Spinal cord (tissue), 10 donors: ENCODE measurements around the gene EIF3L. TPM values are rescaled to one million over a fixed set of nuclear protein-coding genes. Genes with fewer than 3 reads are reported as not detected.

Experiments
- DNase-seq, 6 donors: peaks; one replicate each; pipeline versions ENCODE4 v3.0.0 to v3.0.0-alpha.2; 2013 to 2015; ENCODE audit warnings: low spot score in 6 of 6, low read depth in 4 of 6
- H3K27ac ChIP-seq: one replicate; pipeline ENCODE4 v1.5.1; 2013; ENCODE audit warnings: low read depth, low read length, control low read depth
- H3K27me3 ChIP-seq: one replicate; pipeline ENCODE4 v1.6.1; 2013; ENCODE audit warnings: low read length; ENCODE audit not compliant: control insufficient read depth, insufficient read depth
- H3K36me3 ChIP-seq: one replicate; pipeline ENCODE4 v1.6.1; 2013; ENCODE audit warnings: low read length; ENCODE audit not compliant: control insufficient read depth, insufficient read depth
- H3K4me1 ChIP-seq: one replicate; pipeline ENCODE4 v1.6.1; 2013; ENCODE audit warnings: low read length; ENCODE audit not compliant: control insufficient read depth, insufficient read depth
- H3K4me3 ChIP-seq: one replicate; pipeline ENCODE4 v1.5.1; 2013; ENCODE audit warnings: low read depth, low read length, control low read depth
- H3K9me3 ChIP-seq: one replicate; pipeline ENCODE4 v1.6.1; 2013; ENCODE audit warnings: low read length; ENCODE audit not compliant: control insufficient read depth, insufficient read depth
- WGBS: methylation state at CpG from one replicate; pipeline ENCODE4 v1.1.5; 2013; ENCODE audit warnings: missing lambda C conversion rate; ENCODE audit not compliant: insufficient coverage; 5-methylcytosine and 5-hydroxymethylcytosine counted together
- polyA plus RNA-seq, 2 donors: library from polyadenylated mRNA; unstranded; fragments of 120-200 nt; gene quantifications; one replicate each; pipeline ENCODE4 v1.2.1, GENCODE V29; 2013; ENCODE audit not compliant: insufficient read length in 2 of 2
- small RNA-seq: library from RNA; depleted of rRNA; stranded (forward); fragments of <200 nt; gene quantifications from one replicate; pipeline ENCODE3, GENCODE V24; 2014; ENCODE audit warnings: low replicate concordance
- total RNA-seq, 2 donors: library from RNA; depleted of rRNA in 1 of 2; stranded (reverse); fragments of 120-200 nt in 1 of 2; fragments of >200 nt in 1 of 2; gene quantifications; one replicate each; pipeline versions ENCODE4 v1.2.3 to v1.2.4, GENCODE V29; 2013 to 2014
- donor health status: healthy.

The EIF3L gene
- total and polyA plus RNA-seq, 4 donors, result 347 to 814 (median 612) TPM

GRCh38 chr22:37930952-37931440, 81.8 kb downstream of the EIF3L start:
- Histone ChIP-seq H3K36me3 (peaks cover 90% of the 10 kb centered on the region), H3K27ac (no peak overlapping the region)
- 75% methylated on average over 2 of the region's 2 CpGs for WGBS

GRCh38 chr22:37931893-37932389, 82.7 kb downstream of the EIF3L start:
- Histone ChIP-seq H3K4me1 (peaks cover 16% of the 10 kb centered on the region), H3K36me3 (peaks cover 90% of the 10 kb centered on the region), H3K4me3 (no peak overlapping the region), H3K9me3 (no peaks in the 10 kb centered on the region), H3K27ac (no peak overlapping the region), H3K27me3 (no peaks in the 10 kb centered on the region)
- no peak for DNase-seq
- WGBS, result 75% methylated on average over 5 of the region's 6 CpGs

More at GRCh38 chr22:37930952-37931440, 81.8 kb downstream of the EIF3L start:
- Histone ChIP-seq H3K27me3 (no peaks in the 10 kb centered on the region), H3K9me3 (no peaks in the 10 kb centered on the region), H3K4me3 (no peak overlapping the region), H3K4me1 (peaks cover 16% of the 10 kb centered on the region)
- DNase-seq, result no peak

DNA sequence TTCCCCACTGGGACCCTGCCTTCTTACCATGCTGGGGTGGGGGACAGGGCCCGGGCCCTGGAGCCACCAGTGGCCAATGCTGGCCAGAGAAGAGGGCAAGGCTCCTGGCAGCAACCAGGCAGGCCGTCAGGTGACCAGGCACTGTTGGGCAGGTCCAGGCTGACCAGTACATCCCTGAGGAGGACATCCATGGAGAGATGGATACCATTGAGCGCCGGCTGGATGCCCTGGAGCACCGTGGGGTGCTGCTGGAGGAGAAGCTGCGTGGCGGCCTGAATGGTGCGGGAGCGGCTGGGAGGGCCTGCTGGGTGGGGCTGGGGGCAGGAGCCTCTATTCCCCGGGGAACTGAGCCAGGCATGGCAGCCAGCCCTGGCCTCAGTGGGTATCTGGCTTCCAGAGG, 83.2 kb downstream of the EIF3L start:
- H3K36me3 ChIP-seq, result peaks cover 90% of the 10 kb centered on the region
- no peak overlapping the region for H3K27ac ChIP-seq

GRCh38 chr22:37932821-37933578, 83.8 kb downstream of the EIF3L start:
- no peaks in the 10 kb centered on the region for H3K9me3 ChIP-seq
- H3K27ac ChIP-seq, result peak overlapping the region; percentile 57
- no peak overlapping the region for H3K4me3 ChIP-seq
- WGBS, result 86% methylated on average over 21 of the region's 21 CpGs
- no peak for DNase-seq
- peaks cover 16% of the 10 kb centered on the region for H3K4me1 ChIP-seq
- H3K36me3 ChIP-seq, result peaks cover 90% of the 10 kb centered on the region
- H3K27me3 ChIP-seq, result no peaks in the 10 kb centered on the region

More for the DNA sequence above, 83.2 kb downstream of the EIF3L start:
- Histone ChIP-seq H3K4me3 (no peak overlapping the region), H3K27me3 (no peaks in the 10 kb centered on the region), H3K4me1 (peaks cover 16% of the 10 kb centered on the region), H3K9me3 (no peaks in the 10 kb centered on the region)
- WGBS, result 89% methylated on average over 10 of the region's 10 CpGs
- DNase-seq, result no peak

- peak overlapping the region; percentile 57 for H3K27ac ChIP-seq
Measured at GRCh38 chr22:37933711-37934376, 84.6 kb downstream of the EIF3L start.

More at GRCh38 chr22:37933711-37934376, 84.6 kb downstream of the EIF3L start:
- H3K9me3 ChIP-seq, result no peaks in the 10 kb centered on the region
- DNase-seq, result peak; percentile 19 to 88 (median 54)
- H3K36me3 ChIP-seq, result peaks cover 88% of the 10 kb centered on the region
- H3K27me3 ChIP-seq, result no peaks in the 10 kb centered on the region
- H3K4me3 ChIP-seq, result no peak overlapping the region
- 5% methylated on average over 10 of the region's 13 CpGs for WGBS
- H3K4me1 ChIP-seq, result peaks cover 16% of the 10 kb centered on the region

Small RNAs within 50 kb of the gene (small RNA-seq; reads per million reads assigned to genes)
- 0.81 reads per million, percentile 74 among the genes with 10 or more reads in this experiment for gene MIR659

Other genes with a start within 250 kb of the EIF3L start
- 10 to 100 TPM; 27.2 to 47.4 TPM for gene GGA1, start 240.6 kb upstream of the EIF3L start, total RNA-seq
- gene GGA1, start 240.6 kb upstream of the EIF3L start, polyA plus RNA-seq, result 10 to 100 TPM; 59.3 to 80.3 TPM
- gene SH3BP1, start 209.8 kb upstream of the EIF3L start, total RNA-seq, result 1 to 10 TPM; 3.6 to 8.8 TPM
- gene SH3BP1, start 209.8 kb upstream of the EIF3L start, polyA plus RNA-seq, result 1 to 10 TPM; 5.7 to 5.9 TPM
- gene PDXP, start 190.7 kb upstream of the EIF3L start, total RNA-seq, result 10 to 100 TPM; 44.1 to 44.3 TPM
- gene PDXP, start 190.7 kb upstream of the EIF3L start, polyA plus RNA-seq, result 100 to 1,000 TPM; 118 to 121 TPM
- gene LGALS1, start 173.8 kb upstream of the EIF3L start, total RNA-seq, result 1,000 to 10,000 TPM in 1 of 2 donors, 100 to 1,000 TPM in 1; 572 to 1,031 TPM
- gene LGALS1, start 173.8 kb upstream of the EIF3L start, polyA plus RNA-seq, result 100 to 1,000 TPM; 373 to 592 TPM
- 10 to 100 TPM; 12.2 to 28.4 TPM for gene NOL12, start 163.1 kb upstream of the EIF3L start, total RNA-seq
- 10 to 100 TPM; 39.3 to 40.6 TPM for gene NOL12, start 163.1 kb upstream of the EIF3L start, polyA plus RNA-seq
- gene TRIOBP, start 152.4 kb upstream of the EIF3L start, total RNA-seq, result 10 to 100 TPM; 32.3 to 58.9 TPM
- gene TRIOBP, start 152.4 kb upstream of the EIF3L start, polyA plus RNA-seq, result 10 to 100 TPM; 52.8 to 72.9 TPM
- gene GCAT, start 41.5 kb upstream of the EIF3L start, total RNA-seq, result 10 to 100 TPM; 22.2 to 23.0 TPM
- gene GCAT, start 41.5 kb upstream of the EIF3L start, polyA plus RNA-seq, result 10 to 100 TPM; 24.6 to 27.5 TPM
- not detected for gene GALR3, start 26.0 kb upstream of the EIF3L start, total RNA-seq
- not detected for gene GALR3, start 26.0 kb upstream of the EIF3L start, polyA plus RNA-seq
- 10 to 100 TPM; 10.1 to 24.9 TPM for gene ANKRD54, start 5.1 kb upstream of the EIF3L start, total RNA-seq
- 10 to 100 TPM; 42.9 to 43.2 TPM for gene ANKRD54, start 5.1 kb upstream of the EIF3L start, polyA plus RNA-seq
- 10 to 100 TPM; 16.1 to 22.9 TPM for gene MICALL1, start 56.9 kb downstream of the EIF3L start, total RNA-seq
- gene MICALL1, start 56.9 kb downstream of the EIF3L start, polyA plus RNA-seq, result 10 to 100 TPM; 44.0 to 50.1 TPM
- gene C22orf23, start 104.2 kb downstream of the EIF3L start, total RNA-seq, result 1 to 10 TPM in 1 of 2 donors, under 1 TPM in 1; 0.69 to 1.7 TPM
- 10 to 100 TPM; 15.1 to 18.8 TPM for gene C22orf23, start 104.2 kb downstream of the EIF3L start, polyA plus RNA-seq
- 100 to 1,000 TPM in 1 of 2 donors, 10 to 100 TPM in 1; 24.3 to 102 TPM for gene POLR2F, start 104.3 kb downstream of the EIF3L start, total RNA-seq
- gene POLR2F, start 104.3 kb downstream of the EIF3L start, polyA plus RNA-seq, result 100 to 1,000 TPM; 120 to 125 TPM
- 10 to 100 TPM; 28.8 to 41.4 TPM for gene SOX10, start 135.1 kb downstream of the EIF3L start, total RNA-seq
- gene SOX10, start 135.1 kb downstream of the EIF3L start, polyA plus RNA-seq, result 100 to 1,000 TPM; 264 to 304 TPM
- 10 to 100 TPM; 21.7 to 37.0 TPM for gene PICK1, start 208.0 kb downstream of the EIF3L start, total RNA-seq
- 10 to 100 TPM; 32.8 to 48.6 TPM for gene PICK1, start 208.0 kb downstream of the EIF3L start, polyA plus RNA-seq
- gene SLC16A8, start 234.8 kb downstream of the EIF3L start, total RNA-seq, result 1 to 10 TPM; 2.0 to 6.8 TPM
- 1 to 10 TPM; 4.6 to 7.9 TPM for gene SLC16A8, start 234.8 kb downstream of the EIF3L start, polyA plus RNA-seq